Measurements from ENCODE around the gene PIWIL1. TPM values are rescaled to one million over a fixed set of nuclear protein-coding genes. Genes with fewer than 3 reads are reported as not detected.

Gene PIWIL1
- polyA plus RNA-seq, 2 of the 4 experiments (the other 2 are of a cell fraction), result not detected

DNA sequence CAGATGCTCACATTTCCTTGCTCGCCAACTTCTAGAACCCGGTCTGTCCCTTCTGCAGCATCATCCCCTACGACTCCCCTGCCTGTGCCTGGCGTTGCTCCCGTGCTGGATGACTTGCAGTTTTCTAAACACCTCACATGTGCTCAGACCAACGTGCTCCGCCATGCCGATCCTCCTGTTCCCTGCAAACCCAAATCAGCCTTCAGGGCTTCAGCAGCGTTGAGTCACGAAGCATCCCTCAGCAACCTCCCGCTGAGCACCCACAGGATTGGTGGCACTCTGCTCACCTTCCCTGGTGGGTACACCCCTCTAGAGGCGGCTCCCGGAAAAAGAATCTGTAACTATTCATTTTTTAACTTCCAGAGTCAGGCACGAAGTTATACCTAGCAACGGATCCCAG lies 2.8 kb upstream of the PIWIL1 start:
- no peaks in the 10 kb centered on the region for H3K4me1 ChIP-seq
- CTCF ChIA-PET, result interaction anchor here (0.6 to 2.9 kb wide), 12 partner anchors 9 to 1606 kb away, joined by 3 to 31 read pairs (median 5); no protein-coding TSS in a partner anchor

DNA sequence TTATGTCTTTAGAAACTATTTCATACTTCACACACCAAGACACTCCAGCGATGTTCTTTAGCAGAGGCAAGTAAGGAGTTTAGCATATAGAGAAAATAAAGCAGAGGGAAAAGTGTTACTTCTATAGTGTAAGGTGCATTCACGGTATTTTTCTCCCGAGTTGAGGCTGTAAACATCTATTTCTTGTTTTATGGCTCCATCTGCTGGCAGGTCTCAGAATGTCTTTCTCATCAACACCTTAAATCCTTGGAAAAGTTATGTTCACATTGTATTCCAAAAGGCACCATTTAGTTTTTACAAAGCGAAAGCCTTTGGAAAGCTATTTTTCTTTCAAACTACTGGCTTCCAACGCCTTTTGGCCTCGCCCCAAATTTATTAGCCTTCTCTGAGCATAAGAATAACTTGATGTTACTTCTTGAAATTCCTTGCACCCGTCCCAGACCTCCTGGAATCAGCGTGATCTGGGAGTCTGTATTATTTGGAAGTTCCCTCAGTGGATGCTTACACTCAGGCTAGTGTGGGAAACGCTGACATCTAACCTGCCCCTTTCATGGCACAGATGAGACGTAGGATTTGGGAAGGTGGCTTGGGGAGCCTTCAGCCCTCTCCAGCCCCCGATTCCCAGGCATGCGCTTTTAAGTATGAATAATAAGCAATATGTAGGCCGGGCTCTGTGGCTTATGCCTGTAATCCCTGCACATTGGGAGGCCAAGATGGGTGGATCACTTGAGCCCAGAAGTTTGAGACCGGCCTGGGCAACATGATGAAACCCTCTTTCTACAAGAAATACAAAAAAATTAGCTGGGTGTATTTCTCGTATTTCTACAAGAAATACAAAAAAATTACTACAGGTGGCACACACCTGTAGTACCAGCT lies 1.9 kb upstream of the PIWIL1 start:
- Histone ChIP-seq H3K27ac (no peak overlapping the region), H3K4me2 (no peak overlapping the region), H3K9me3 (no peaks in the 10 kb centered on the region; the same call in 2 of the 3 replicates), H3K4me3 (no peak overlapping the region), H3K4me1 (no peaks in the 10 kb centered on the region)
- ChIA-PET POLR2A (no interaction called here), CTCF (interaction anchor here (0.6 to 2.9 kb wide), 18 partner anchors 8 to 1607 kb away, joined by 3 to 31 read pairs (median 4); no protein-coding TSS in a partner anchor)
- FAIRE-seq (peak; percentile 86), ATAC-seq (peak; percentile 65 to 85; a peak in 4 of 6 replicates), DNase-seq (ENCODE audit: low read depth in 1 of 2, low spot score in 1 of 2) (peak; percentile 49 to 73)
- 29% methylated on average over 15 of the region's 15 CpGs for WGBS (ENCODE audit: missing lambda C conversion rate)
- TF ChIP-seq SMC3 (IDR thresholded peaks at IDR 0.05), result peak; percentile 74
- no peak for TF ChIP-seq FOSL2 (IDR thresholded peaks at IDR 0.05)
- no peak for TF ChIP-seq FOSL2 (CRISPR knock-in tag; IDR thresholded peaks at IDR 0.05)
- TF ChIP-seq, protein P1, sequence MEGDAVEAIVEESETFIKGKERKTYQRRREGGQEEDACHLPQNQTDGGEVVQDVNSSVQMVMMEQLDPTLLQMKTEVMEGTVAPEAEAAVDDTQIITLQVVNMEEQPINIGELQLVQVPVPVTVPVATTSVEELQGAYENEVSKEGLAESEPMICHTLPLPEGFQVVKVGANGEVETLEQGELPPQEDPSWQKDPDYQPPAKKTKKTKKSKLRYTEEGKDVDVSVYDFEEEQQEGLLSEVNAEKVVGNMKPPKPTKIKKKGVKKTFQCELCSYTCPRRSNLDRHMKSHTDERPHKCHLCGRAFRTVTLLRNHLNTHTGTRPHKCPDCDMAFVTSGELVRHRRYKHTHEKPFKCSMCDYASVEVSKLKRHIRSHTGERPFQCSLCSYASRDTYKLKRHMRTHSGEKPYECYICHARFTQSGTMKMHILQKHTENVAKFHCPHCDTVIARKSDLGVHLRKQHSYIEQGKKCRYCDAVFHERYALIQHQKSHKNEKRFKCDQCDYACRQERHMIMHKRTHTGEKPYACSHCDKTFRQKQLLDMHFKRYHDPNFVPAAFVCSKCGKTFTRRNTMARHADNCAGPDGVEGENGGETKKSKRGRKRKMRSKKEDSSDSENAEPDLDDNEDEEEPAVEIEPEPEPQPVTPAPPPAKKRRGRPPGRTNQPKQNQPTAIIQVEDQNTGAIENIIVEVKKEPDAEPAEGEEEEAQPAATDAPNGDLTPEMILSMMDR (IDR thresholded peaks at IDR 0.05), result peak; percentile 85
- peak; percentile 87 to 95 for TF ChIP-seq RAD21 (conservative IDR thresholded peaks at IDR 0.05 in 1 of 2, IDR thresholded peaks at IDR 0.05 in 1 of 2)

More for the DNA sequence above, 2.8 kb upstream of the PIWIL1 start:
- Histone ChIP-seq H3K4me3 (no peak overlapping the region), H3K27ac (no peak overlapping the region), H3K4me2 (no peak overlapping the region), H3K9me3 (no peaks in the 10 kb centered on the region; the same call in 2 of the 3 replicates)
- 49% methylated on average over 15 of the region's 15 CpGs for WGBS (ENCODE audit: missing lambda C conversion rate)
- ATAC-seq, result no peak
- POLR2A ChIA-PET, result no interaction called here
- TF ChIP-seq KDM1A (IDR thresholded peaks at IDR 0.05; ENCODE audit: low read depth) (no peak), EHMT2 (IDR thresholded peaks at IDR 0.05; ENCODE audit: low read depth) (no peak), NFE2L2 (conservative IDR thresholded peaks at IDR 0.05; ENCODE audit: low read length) (peak; percentile 84)
- FAIRE-seq, result no peak
- no peak for DNase-seq (ENCODE audit: low read depth in 1 of 2, low spot score in 1 of 2)

DNA sequence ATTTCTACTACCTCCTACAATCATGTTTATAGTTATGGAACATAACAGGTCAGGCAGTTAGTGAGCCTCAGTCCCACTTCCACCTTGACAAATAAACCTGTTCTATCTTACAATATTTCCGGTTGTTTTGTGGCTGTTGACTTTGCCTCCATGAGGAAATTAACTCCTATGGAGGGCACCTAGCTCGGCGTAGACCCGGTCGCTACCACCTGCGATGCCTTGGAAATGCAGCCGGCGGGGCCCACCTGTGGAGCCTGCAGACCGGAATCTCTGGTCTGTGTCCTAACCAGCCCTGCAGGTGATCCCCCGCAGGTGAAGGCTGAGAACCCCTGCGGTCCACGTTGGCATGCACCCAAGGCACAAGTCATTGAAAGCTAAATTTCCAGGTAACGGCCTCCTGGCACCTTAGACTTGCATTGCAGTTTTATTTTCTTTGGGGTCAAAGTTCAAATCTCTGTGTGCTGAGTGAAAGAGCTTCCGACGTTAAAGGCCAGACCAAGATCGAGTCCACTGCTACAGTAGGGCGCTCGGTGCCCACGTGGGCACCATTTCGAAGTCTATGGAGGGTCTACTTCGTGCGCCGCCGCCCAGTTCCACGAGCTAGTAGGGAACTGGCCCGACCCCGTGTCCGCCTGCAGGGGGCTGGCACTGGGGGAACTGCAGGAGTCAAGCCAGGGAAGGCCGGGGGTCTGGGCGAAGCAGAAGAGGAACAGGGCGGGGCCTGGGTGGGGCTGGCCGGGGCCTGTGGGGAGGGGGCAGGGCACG lies 782 bp upstream of the PIWIL1 start:
- WGBS (ENCODE audit: missing lambda C conversion rate), result 73% methylated on average over 29 of the region's 33 CpGs
- TF ChIP-seq, protein P2, sequence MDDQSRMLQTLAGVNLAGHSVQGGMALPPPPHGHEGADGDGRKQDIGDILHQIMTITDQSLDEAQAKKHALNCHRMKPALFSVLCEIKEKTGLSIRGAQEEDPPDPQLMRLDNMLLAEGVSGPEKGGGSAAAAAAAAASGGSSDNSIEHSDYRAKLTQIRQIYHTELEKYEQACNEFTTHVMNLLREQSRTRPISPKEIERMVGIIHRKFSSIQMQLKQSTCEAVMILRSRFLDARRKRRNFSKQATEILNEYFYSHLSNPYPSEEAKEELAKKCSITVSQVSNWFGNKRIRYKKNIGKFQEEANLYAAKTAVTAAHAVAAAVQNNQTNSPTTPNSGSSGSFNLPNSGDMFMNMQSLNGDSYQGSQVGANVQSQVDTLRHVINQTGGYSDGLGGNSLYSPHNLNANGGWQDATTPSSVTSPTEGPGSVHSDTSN (IDR thresholded peaks at IDR 0.05), result no peak
- TF ChIP-seq NPAS2 (CRISPR knock-in tag; IDR thresholded peaks at IDR 0.05; ENCODE audit: borderline replicate concordance), result no peak
- TF ChIP-seq, protein P3, sequence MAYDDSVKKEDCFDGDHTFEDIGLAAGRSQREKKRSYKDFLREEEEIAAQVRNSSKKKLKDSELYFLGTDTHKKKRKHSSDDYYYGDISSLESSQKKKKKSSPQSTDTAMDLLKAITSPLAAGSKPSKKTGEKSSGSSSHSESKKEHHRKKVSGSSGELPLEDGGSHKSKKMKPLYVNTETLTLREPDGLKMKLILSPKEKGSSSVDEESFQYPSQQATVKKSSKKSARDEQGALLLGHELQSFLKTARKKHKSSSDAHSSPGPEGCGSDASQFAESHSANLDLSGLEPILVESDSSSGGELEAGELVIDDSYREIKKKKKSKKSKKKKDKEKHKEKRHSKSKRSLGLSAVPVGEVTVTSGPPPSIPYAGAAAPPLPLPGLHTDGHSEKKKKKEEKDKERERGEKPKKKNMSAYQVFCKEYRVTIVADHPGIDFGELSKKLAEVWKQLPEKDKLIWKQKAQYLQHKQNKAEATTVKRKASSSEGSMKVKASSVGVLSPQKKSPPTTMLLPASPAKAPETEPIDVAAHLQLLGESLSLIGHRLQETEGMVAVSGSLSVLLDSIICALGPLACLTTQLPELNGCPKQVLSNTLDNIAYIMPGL (CRISPR knock-in tag; IDR thresholded peaks at IDR 0.05; ENCODE audit: borderline replicate concordance), result no peak
- no peak for TF ChIP-seq RFX5 (IDR thresholded peaks at IDR 0.05)
- TF ChIP-seq BHLHE40 (IDR thresholded peaks at IDR 0.05; ENCODE audit: low read depth, low read length), result no peak
- no peak for TF ChIP-seq RNF2 (IDR thresholded peaks at IDR 0.05; ENCODE audit: borderline replicate concordance, low read depth)
- TF ChIP-seq HOXB5 (CRISPR knock-in tag; IDR thresholded peaks at IDR 0.05), result no peak
- TF ChIP-seq FOSB (CRISPR knock-in tag; IDR thresholded peaks at IDR 0.05), result no peak
- TF ChIP-seq NFE2L2 (conservative IDR thresholded peaks at IDR 0.05; ENCODE audit: low read length), result no peak
- TF ChIP-seq, protein P4, sequence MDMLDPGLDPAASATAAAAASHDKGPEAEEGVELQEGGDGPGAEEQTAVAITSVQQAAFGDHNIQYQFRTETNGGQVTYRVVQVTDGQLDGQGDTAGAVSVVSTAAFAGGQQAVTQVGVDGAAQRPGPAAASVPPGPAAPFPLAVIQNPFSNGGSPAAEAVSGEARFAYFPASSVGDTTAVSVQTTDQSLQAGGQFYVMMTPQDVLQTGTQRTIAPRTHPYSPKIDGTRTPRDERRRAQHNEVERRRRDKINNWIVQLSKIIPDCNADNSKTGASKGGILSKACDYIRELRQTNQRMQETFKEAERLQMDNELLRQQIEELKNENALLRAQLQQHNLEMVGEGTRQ (IDR thresholded peaks at IDR 0.05), result no peak
- TF ChIP-seq JUN (IDR thresholded peaks at IDR 0.05), result no peak
- no peak for TF ChIP-seq KDM1A (IDR thresholded peaks at IDR 0.05; ENCODE audit: low read depth)
- no peak for TF ChIP-seq HEYL (CRISPR knock-in tag; IDR thresholded peaks at IDR 0.05)
- no peak for TF ChIP-seq RARB (CRISPR knock-in tag; IDR thresholded peaks at IDR 0.05)
- no peak for TF ChIP-seq MYC (IDR thresholded peaks at IDR 0.05; ENCODE audit: borderline replicate concordance, low read length)
- Histone ChIP-seq H3K4me3 (no peak overlapping the region), H3K4me1 (no peaks in the 10 kb centered on the region), H3K9me3 (no peaks in the 10 kb centered on the region; the same call in 1 of the 3 replicates), H3K27ac (no peak overlapping the region), H3K4me2 (no peak overlapping the region)
- FAIRE-seq, result no peak
- ATAC-seq, result no peak
- no peak for DNase-seq (ENCODE audit: low read depth in 1 of 2, low spot score in 1 of 2)
- POLR2A ChIA-PET, result no interaction called here
- CTCF ChIA-PET, result interaction anchor here (1.1 to 2.9 kb wide), 10 partner anchors 11 to 310 kb away, joined by 3 to 31 read pairs (median 5); no protein-coding TSS in a partner anchor
